ENCODE data around the gene SPTY2D1.

- TF ChIP-seq EZH2 (IDR thresholded peaks at IDR 0.05; ENCODE audit: low read depth) = no peak
- TF ChIP-seq, protein P1, sequence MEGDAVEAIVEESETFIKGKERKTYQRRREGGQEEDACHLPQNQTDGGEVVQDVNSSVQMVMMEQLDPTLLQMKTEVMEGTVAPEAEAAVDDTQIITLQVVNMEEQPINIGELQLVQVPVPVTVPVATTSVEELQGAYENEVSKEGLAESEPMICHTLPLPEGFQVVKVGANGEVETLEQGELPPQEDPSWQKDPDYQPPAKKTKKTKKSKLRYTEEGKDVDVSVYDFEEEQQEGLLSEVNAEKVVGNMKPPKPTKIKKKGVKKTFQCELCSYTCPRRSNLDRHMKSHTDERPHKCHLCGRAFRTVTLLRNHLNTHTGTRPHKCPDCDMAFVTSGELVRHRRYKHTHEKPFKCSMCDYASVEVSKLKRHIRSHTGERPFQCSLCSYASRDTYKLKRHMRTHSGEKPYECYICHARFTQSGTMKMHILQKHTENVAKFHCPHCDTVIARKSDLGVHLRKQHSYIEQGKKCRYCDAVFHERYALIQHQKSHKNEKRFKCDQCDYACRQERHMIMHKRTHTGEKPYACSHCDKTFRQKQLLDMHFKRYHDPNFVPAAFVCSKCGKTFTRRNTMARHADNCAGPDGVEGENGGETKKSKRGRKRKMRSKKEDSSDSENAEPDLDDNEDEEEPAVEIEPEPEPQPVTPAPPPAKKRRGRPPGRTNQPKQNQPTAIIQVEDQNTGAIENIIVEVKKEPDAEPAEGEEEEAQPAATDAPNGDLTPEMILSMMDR (conservative IDR thresholded peaks at IDR 0.05) = no peak
Observed at GRCh38 chr11:18600915-18601569, 33.1 kb downstream of the SPTY2D1 start.

Measured in PC-9 (cell line).